ENCODE measurements around the gene GGT5.
A peak's percentile ranks its signal among the peaks of the same experiment; 100 is the strongest.
"Not testable (repeated sequence)": the region's sequence is repeated elsewhere in the genome, so short reads cannot be mapped to it uniquely, and the experiment has no call there.

Gene GGT5

GRCh38 chr22:24274696-24275405, 30.0 kb upstream of the GGT5 start:
- H2AFZ ChIP-seq (ENCODE audit: insufficient read depth, low read length, poor library complexity); H4K12ac ChIP-seq (ENCODE audit: low read depth, low read length); H2BK120ac ChIP-seq (ENCODE audit: insufficient read depth, low read length, poor library complexity); H3K23ac ChIP-seq (ENCODE audit: low read length); H3K4me2 ChIP-seq (ENCODE audit: low read length); H3K27me3 ChIP-seq (ENCODE audit: insufficient read depth, low read length); H3K4me1 ChIP-seq (ENCODE audit: control insufficient read depth in 1 of 2, insufficient read depth in 2 of 2, low read length in 2 of 2); H3K18ac ChIP-seq (ENCODE audit: low read length); H3K9me3 ChIP-seq (ENCODE audit: insufficient read depth, low read depth, low read length); H3K36me3 ChIP-seq (ENCODE audit: control insufficient read depth in 1 of 2, insufficient read depth in 2 of 2, low read length in 2 of 2); H3K9ac ChIP-seq (ENCODE audit: low read length); H3K14ac ChIP-seq (ENCODE audit: low read length); H3K4ac ChIP-seq (ENCODE audit: low read depth, low read length); H3K27ac ChIP-seq (ENCODE audit: low read depth, low read length); H3K4me3 ChIP-seq (ENCODE audit: low read depth, low read length); H2BK5ac ChIP-seq (ENCODE audit: low read depth, low read length, poor library complexity); DNase-seq; H4K91ac ChIP-seq (ENCODE audit: low read depth, low read length); H2AK5ac ChIP-seq (ENCODE audit: low read length); H2BK12ac ChIP-seq (ENCODE audit: low read length): not testable (repeated sequence)
- no CpG with 5 or more reads among the region's 7 CpGs for WGBS (ENCODE audit: extremely low coverage, insufficient coverage, insufficient read length)
- peaks cover 20% of the 10 kb centered on the region for H3K79me2 ChIP-seq (ENCODE audit: control insufficient read depth, insufficient read depth, low read length, poor library complexity)
- H4K8ac ChIP-seq (ENCODE audit: low read depth, low read length), result peak overlapping the region; percentile 29
- H3K79me1 ChIP-seq (ENCODE audit: low read length), result peaks cover 12% of the 10 kb centered on the region

DNA sequence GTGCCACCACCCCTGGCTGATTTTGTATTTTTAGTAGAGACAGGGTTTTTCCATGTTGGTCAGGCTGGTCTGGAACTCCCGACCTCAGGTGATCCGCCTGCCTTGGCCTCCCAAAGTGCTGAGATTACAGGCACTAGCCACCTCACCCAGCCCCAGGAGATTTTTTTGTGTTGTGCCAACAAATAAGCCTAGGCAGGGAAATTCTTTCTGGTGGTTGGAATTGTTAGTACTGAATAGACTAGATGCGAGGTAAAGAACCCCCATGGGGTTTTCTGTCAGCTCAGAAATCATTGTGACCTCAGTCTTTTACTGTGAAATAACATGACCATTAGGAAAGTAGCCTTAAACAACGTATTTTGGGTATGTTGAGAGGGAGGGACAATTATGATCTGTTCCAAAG, 29.0 kb upstream of the GGT5 start:
- H3K4me1 ChIP-seq (ENCODE audit: control insufficient read depth in 1 of 2, insufficient read depth in 2 of 2, low read length in 2 of 2); H4K91ac ChIP-seq (ENCODE audit: low read depth, low read length); H3K9ac ChIP-seq (ENCODE audit: low read length); H3K23ac ChIP-seq (ENCODE audit: low read length); H3K27me3 ChIP-seq (ENCODE audit: insufficient read depth, low read length); H3K14ac ChIP-seq (ENCODE audit: low read length); H3K27ac ChIP-seq (ENCODE audit: low read depth, low read length); H3K18ac ChIP-seq (ENCODE audit: low read length); H4K12ac ChIP-seq (ENCODE audit: low read depth, low read length); H2BK12ac ChIP-seq (ENCODE audit: low read length); H4K8ac ChIP-seq (ENCODE audit: low read depth, low read length); DNase-seq; H3K9me3 ChIP-seq (ENCODE audit: insufficient read depth, low read depth, low read length); H2BK120ac ChIP-seq (ENCODE audit: insufficient read depth, low read length, poor library complexity); H2BK5ac ChIP-seq (ENCODE audit: low read depth, low read length, poor library complexity); H3K4me2 ChIP-seq (ENCODE audit: low read length); H3K36me3 ChIP-seq (ENCODE audit: control insufficient read depth in 1 of 2, insufficient read depth in 2 of 2, low read length in 2 of 2); H2AFZ ChIP-seq (ENCODE audit: insufficient read depth, low read length, poor library complexity); H3K4me3 ChIP-seq (ENCODE audit: low read depth, low read length); H2AK5ac ChIP-seq (ENCODE audit: low read length): not testable (repeated sequence)
- peak overlapping the region; percentile 72 for H3K4ac ChIP-seq (ENCODE audit: low read depth, low read length)
- peaks cover 20% of the 10 kb centered on the region for H3K79me2 ChIP-seq (ENCODE audit: control insufficient read depth, insufficient read depth, low read length, poor library complexity)
- WGBS (ENCODE audit: extremely low coverage, insufficient coverage, insufficient read length), result no CpG with 5 or more reads among the region's 4 CpGs
- peaks cover 12% of the 10 kb centered on the region for H3K79me1 ChIP-seq (ENCODE audit: low read length)

DNA sequence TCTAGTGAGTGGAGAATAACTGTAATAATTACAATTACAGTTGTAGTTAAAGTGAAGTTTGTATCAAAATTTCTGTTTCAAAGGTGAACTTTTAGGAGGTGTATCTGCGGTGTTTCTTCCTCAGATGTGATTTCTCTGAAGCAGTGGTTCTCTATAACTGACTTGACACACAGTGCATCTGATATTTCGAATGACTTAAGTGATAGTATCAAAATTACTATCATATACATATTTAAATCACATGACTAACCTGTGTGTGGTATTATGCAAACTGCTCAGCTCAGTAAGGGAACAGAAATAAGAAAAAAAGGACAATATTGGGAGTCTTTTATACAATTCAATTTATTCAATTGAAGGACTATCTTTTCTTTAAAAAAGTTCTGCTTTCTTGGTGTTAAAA, 28.1 kb upstream of the GGT5 start:
- H3K4me3 ChIP-seq (ENCODE audit: low read depth, low read length), result not testable (repeated sequence)
- WGBS (ENCODE audit: extremely low coverage, insufficient coverage, insufficient read length), result no CpG with 5 or more reads among the region's 2 CpGs

GRCh38 chr22:24271386-24271854, 26.5 kb upstream of the GGT5 start:
- H3K9me3 ChIP-seq (ENCODE audit: insufficient read depth, low read depth, low read length), result no peaks in the 10 kb centered on the region

More for the DNA sequence above, 28.1 kb upstream of the GGT5 start:
- H3K4me1 ChIP-seq (ENCODE audit: control insufficient read depth in 1 of 2, insufficient read depth in 2 of 2, low read length in 2 of 2); H3K4ac ChIP-seq (ENCODE audit: low read depth, low read length); H2BK120ac ChIP-seq (ENCODE audit: insufficient read depth, low read length, poor library complexity); H2BK5ac ChIP-seq (ENCODE audit: low read depth, low read length, poor library complexity); H3K18ac ChIP-seq (ENCODE audit: low read length); H4K8ac ChIP-seq (ENCODE audit: low read depth, low read length); H3K14ac ChIP-seq (ENCODE audit: low read length); H4K91ac ChIP-seq (ENCODE audit: low read depth, low read length); H3K9me3 ChIP-seq (ENCODE audit: insufficient read depth, low read depth, low read length); DNase-seq; H2AK5ac ChIP-seq (ENCODE audit: low read length); H3K23ac ChIP-seq (ENCODE audit: low read length); H3K4me2 ChIP-seq (ENCODE audit: low read length); H2BK12ac ChIP-seq (ENCODE audit: low read length); H3K27ac ChIP-seq (ENCODE audit: low read depth, low read length); H3K9ac ChIP-seq (ENCODE audit: low read length); H4K12ac ChIP-seq (ENCODE audit: low read depth, low read length); H3K36me3 ChIP-seq (ENCODE audit: control insufficient read depth in 1 of 2, insufficient read depth in 2 of 2, low read length in 2 of 2); H3K27me3 ChIP-seq (ENCODE audit: insufficient read depth, low read length); H2AFZ ChIP-seq (ENCODE audit: insufficient read depth, low read length, poor library complexity): not testable (repeated sequence)
- H3K79me2 ChIP-seq (ENCODE audit: control insufficient read depth, insufficient read depth, low read length, poor library complexity), result peaks cover 20% of the 10 kb centered on the region
- H3K79me1 ChIP-seq (ENCODE audit: low read length), result peaks cover 12% of the 10 kb centered on the region

More at GRCh38 chr22:24271386-24271854, 26.5 kb upstream of the GGT5 start:
- Histone ChIP-seq H2AK5ac (ENCODE audit: low read length) (peak overlapping the region; percentile 79), H4K91ac (ENCODE audit: low read depth, low read length) (peak overlapping the region; percentile 91), H3K4me2 (ENCODE audit: low read length) (peak overlapping the region; percentile 55), H2BK120ac (ENCODE audit: insufficient read depth, low read length, poor library complexity) (peak overlapping the region; percentile 82), H3K27me3 (ENCODE audit: insufficient read depth, low read length) (no peaks in the 10 kb centered on the region), H2AFZ (ENCODE audit: insufficient read depth, low read length, poor library complexity) (peak overlapping the region; percentile 58), H3K14ac (ENCODE audit: low read length) (peak overlapping the region; percentile 95), H2BK5ac (ENCODE audit: low read depth, low read length, poor library complexity) (peak overlapping the region; percentile 88), H3K4ac (ENCODE audit: low read depth, low read length) (peak overlapping the region; percentile 87), H4K12ac (ENCODE audit: low read depth, low read length) (peak overlapping the region; percentile 92), H3K9ac (ENCODE audit: low read length) (peak overlapping the region; percentile 95), H4K8ac (ENCODE audit: low read depth, low read length) (peak overlapping the region; percentile 87), H3K4me3 (ENCODE audit: low read depth, low read length) (peak overlapping the region; percentile 90), H3K18ac (ENCODE audit: low read length) (peak overlapping the region; percentile 71), H3K36me3 (ENCODE audit: control insufficient read depth in 1 of 2, insufficient read depth in 2 of 2, low read length in 2 of 2) (peaks cover 0 to 2% of the 10 kb centered on the region in 2 experiments), H2BK12ac (ENCODE audit: low read length) (no peak overlapping the region), H3K23ac (ENCODE audit: low read length) (no peak overlapping the region), H3K79me2 (ENCODE audit: control insufficient read depth, insufficient read depth, low read length, poor library complexity) (peaks cover 20% of the 10 kb centered on the region), H3K4me1 (ENCODE audit: control insufficient read depth in 1 of 2, insufficient read depth in 2 of 2, low read length in 2 of 2) (peaks cover 2 to 3% of the 10 kb centered on the region in 2 experiments), H3K79me1 (ENCODE audit: low read length) (peaks cover 12% of the 10 kb centered on the region), H3K27ac (ENCODE audit: low read depth, low read length) (peak overlapping the region; percentile 92)
- peak; percentile 52 to 84 for DNase-seq
- WGBS (ENCODE audit: extremely low coverage, insufficient coverage, insufficient read length), result no CpG with 5 or more reads among the region's 25 CpGs

Measured in trophoblast cell (in vitro differentiated cells and primary cell).